ENCODE results near the gene SCUBE1.

DNA sequence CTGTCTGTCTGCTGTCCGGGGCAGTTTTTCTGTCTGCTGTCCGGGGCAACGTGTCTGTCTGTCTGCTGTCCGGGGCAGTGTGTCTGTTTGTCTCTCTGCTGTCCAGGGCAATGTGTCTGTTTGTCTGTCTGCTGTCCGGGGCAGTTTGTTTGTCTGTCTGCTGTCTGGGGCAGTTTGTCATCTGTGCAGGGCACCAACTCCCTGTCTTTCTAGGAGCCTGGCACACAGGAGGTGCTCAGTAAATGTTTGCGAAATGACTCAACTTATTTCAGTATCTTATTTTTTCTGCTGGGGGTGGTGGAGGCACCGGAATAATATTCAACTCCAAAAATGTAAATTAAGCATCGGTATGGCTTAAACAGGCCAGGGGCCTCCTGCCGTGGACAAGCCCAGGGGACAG lies 144.2 kb downstream of the SCUBE1 start:
- no peak for TF ChIP-seq GATA3 (IDR thresholded peaks at IDR 0.05; ENCODE audit: low read depth, low read length)
- TF ChIP-seq GATA2 (IDR thresholded peaks at IDR 0.05; ENCODE audit: low read depth, low read length), result no peak
